CD4-positive, alpha-beta T cell treated with Interleukin-4 for 4 hours (primary cell): ENCODE results near the gene OR8B8.
"Not testable (repeated sequence)": the region's sequence is repeated elsewhere in the genome, so short reads cannot be mapped to it uniquely, and the experiment has no call there.

Source experiments
- DNase-seq: peaks from one replicate; pipeline ENCODE4 v3.0.0-alpha.2; 2020

The OR8B8 gene, protein sequence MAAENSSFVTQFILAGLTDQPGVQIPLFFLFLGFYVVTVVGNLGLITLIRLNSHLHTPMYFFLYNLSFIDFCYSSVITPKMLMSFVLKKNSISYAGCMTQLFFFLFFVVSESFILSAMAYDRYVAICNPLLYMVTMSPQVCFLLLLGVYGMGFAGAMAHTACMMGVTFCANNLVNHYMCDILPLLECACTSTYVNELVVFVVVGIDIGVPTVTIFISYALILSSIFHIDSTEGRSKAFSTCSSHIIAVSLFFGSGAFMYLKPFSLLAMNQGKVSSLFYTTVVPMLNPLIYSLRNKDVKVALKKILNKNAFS

DNA sequence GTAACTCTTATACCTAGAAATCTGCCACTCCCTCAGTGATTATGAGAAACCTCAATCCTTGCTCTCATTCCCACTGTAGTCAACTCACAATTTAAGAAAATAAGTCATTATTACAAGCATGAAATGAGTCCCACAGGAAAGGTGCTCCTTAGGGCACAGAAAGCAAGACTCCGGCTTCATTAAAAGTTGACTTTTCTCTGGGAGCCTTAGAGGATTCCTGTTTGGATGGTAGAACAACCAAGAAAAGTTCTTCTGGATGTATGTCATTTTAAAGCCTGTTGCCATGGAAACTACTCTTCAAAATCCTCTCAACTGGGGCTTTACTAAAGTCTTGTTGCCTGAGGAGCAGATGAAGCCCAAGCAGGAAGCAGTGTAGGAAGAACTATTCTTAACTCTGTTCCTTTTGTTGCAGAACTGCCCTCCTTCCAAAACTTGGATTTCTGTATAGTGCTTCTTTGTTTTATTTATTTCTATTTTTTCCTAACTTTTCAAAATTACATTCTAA is at the start of gene OR8B8:
OR8B8 (minus strand) TSS at position 51 of the 505 bp plus-strand sequence. CDS start 4,611 bp downstream, outside the sequence.
- DNase-seq: no peak

- no peak for DNase-seq
Measured at GRCh38 chr11:124493016-124493655, 47.6 kb upstream of the OR8B8 start.

DNA sequence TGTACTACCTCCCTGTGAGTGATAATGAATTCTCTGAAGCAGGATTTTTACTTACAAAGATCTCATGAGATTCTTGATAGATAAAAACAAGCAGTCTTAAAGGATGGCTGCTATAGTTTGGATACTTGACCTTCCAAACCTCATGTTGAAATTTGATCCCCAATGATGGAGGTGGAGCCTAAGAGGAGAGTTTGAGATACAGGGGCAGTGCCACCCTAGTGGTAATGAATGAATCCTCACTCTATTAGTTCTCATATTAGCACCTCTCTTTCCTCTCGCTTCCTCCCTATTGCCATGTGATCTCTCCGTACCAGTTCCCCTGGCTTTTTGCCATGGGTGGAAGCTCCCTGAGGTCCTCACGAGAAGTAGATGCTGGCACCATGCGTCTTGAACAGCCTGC is 37.9 kb upstream of the OR8B8 start:
- no peak for DNase-seq

- no peak for DNase-seq
Measured at GRCh38 chr11:124482362-124483147, 37.1 kb upstream of the OR8B8 start.

- DNase-seq: peak; percentile 2
Measured at GRCh38 chr11:124481365-124482323, 36.1 kb upstream of the OR8B8 start.

DNA sequence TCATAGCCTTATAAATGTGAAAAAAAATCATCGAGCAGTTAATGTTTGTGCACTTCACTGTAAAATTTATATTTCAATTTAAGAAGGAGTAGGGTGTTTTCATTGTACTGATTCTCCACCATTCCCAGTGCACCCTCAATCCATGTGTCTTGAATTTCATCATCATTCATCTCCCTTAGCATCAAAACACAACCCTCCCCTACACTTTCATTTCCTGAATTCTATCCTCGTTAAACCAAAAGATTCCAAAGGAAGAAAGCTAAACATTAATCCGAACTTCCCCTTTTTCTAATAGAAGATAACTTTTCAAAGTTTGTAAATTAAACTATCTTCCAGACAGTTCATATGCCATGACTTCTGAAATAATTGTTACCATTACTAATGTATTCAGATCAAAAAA is 34.1 kb upstream of the OR8B8 start:
- DNase-seq: no peak

DNA sequence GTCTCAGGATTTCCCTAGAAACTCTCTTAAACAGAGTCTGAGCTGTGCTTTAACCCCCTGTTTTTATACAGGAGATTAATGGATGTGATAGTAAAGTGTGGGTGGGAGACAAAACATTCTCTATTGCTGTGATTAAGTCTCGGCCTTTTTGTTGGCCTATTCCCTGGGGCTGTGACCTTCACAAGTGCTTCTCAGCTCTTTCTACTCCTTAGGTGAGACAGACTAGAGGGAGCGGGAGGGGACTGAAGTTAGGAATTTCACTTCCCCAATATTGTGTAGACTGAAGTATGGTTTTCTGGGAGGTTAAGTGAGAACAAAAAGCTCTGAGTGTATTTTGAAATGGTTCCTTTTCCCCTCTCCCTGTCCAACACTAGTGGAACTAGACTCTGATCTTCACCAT is 29.8 kb upstream of the OR8B8 start:
- no peak for DNase-seq

GRCh38 chr11:124474779-124475178 is 29.3 kb upstream of the OR8B8 start:
- DNase-seq: no peak

DNA sequence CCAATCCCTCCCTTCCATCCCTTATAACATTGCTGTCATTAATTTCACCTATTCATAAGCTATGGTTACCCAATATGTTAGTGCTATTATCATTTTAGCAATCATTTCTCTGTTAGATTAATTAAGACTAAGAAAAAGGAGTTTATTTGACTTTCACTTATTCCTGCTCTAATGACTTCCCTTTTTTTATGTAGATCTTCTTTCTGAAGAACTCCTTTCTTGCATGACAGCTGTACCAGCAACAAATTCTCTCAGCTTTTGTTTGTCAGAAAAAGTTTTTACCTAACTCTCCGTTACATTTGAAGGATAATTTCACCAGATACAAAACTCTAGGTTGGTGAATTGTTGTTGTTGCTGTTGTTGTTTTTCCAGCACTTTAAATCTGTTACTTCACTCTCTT is 28.6 kb upstream of the OR8B8 start:
- no peak for DNase-seq

DNA sequence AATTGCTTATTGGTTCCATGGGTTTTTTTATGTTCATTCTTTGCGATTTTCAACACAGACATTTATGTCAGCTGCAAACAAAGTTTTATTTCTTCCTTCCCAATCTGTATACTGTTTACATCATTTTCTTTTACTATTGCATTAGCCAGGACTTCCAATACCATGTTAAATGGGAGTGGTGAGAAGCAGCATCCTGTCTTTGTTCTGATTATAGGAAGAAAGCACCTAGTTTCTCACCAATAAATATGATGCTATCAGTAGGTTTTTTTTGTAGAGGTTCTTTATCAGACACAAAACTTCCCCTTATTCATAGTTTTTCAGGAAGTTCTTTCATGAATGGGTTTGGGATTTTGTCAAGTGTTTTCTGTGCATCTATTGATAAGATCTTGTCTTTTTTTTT is 28.0 kb upstream of the OR8B8 start:
- DNase-seq: no peak

DNA sequence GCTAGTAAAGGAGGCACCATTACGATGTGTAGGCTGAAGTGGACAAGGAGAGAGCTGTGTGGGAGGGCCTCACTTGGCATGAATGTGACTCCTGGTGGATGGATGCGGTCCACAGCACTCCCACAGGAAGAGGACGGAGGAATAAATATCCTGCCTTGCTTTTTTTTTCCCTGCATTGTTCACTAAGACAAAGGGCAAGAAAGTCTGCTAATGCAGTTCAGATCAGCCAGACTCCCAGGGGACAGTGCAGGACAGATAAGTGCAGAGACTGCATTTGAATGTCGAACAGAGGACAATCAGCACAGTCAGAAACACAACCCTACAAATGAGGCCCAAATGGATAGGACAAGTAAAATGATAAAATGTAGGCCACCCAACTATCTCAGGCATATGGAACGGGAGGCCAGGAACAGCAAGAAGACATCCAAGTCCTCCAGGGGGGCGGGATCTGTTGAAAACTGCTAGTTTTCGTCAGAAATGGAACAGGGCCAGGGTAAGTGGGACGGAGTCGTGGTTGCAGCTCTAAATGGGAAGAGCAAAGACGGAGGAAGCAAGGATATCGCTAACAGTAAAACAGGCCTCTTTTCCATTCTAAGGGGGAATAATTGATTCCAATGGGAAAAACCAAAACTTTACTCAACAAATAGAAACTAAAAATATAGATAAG is 25.2 kb upstream of the OR8B8 start:
- no peak for DNase-seq

DNA sequence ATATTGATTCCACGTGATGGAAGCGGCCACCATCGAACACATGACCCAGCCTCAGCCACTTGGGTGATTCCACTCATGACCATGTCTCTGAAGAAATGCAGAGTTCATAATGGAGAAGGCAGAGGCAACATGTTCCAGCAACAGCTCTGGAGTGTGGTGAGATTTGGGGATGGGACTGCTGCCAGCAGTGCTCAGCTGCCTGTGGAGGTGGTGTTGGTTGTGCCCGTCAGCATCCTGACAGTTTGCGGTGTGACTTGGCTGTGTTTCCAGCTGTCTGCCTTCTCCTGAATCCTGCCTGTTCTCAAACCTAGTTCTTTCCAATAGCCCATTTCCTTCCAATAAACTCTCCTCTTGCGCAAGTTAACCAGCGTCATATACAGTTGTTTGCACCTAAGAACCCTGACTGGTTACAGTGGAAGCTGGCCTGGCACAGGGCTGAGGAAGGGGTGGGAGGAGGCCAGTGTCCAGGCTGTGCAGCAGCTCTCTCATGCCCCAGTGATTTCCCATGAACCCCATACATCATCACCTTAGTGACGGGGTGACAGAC is 22.0 kb upstream of the OR8B8 start:
- no peak for DNase-seq

DNA sequence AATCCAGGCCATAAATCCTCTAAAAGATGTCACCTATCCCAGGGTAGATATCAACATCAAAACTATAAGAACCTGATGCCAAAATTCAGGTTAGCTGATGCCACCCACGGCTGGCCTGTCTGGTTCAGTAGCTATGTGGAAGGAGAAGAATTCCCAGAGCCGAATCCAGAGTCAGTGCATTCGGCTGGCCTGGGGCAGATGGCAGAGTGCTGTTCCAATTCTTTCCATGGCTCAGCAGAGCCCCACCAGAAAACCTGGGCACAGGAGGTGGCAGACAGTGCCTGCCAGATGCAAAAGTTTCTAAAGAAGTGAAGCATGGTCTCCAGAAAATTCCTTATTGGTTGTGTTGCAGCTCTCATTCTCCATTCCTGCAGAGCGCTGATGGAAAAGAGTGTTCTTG is 19.9 kb upstream of the OR8B8 start:
- DNase-seq: no peak

- no peak for DNase-seq
Measured at GRCh38 chr11:124463990-124464389, 18.5 kb upstream of the OR8B8 start.

- no peak for DNase-seq
Measured at GRCh38 chr11:124463324-124463723, 17.8 kb upstream of the OR8B8 start.

- no peak for DNase-seq
Measured at GRCh38 chr11:124460459-124460858, 15.0 kb upstream of the OR8B8 start.

DNA sequence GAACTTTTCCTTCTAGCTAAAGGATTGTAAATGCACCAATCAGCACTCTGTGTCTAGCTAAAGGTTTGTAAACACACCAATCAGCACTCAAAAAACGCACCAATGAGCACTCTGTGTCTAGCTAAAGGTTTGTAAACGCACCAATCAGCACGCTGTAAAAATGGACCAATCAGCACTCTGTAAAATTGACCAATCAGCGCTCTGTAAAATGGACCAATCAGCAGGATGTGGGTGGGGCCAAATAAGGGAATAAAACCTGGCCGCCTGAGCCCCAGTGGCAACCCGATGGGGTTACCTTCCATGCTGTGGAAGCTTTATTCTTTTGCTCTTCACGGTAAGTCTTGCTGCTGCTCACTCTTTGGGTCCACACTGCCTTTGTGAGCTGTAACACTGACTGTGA is 13.9 kb upstream of the OR8B8 start:
- not testable (repeated sequence) for DNase-seq

DNA sequence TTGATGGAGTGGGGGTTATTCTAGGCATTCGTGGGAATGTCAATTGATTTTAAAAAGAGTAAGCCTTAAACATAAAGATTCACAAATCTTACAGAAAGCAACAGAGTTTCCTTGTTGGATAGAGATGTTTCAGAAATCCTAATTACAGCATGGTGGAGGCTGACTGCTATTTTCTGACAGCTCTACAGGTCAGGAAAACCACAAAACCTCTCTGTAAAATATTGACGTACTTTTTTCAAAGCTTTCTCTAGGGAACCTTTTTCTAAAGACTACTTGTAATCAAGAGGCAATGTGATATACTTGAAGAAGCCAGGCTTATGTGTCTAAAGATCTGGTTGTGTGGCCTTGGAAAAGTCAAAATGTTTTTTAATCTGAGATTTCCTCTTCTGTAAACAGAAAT is 9.1 kb upstream of the OR8B8 start:
- no peak for DNase-seq

GRCh38 chr11:124446916-124447315 is 1.4 kb upstream of the OR8B8 start:
- DNase-seq: no peak

- DNase-seq: no peak
Measured at GRCh38 chr11:124442847-124443246, 2.6 kb downstream of the OR8B8 start.

DNA sequence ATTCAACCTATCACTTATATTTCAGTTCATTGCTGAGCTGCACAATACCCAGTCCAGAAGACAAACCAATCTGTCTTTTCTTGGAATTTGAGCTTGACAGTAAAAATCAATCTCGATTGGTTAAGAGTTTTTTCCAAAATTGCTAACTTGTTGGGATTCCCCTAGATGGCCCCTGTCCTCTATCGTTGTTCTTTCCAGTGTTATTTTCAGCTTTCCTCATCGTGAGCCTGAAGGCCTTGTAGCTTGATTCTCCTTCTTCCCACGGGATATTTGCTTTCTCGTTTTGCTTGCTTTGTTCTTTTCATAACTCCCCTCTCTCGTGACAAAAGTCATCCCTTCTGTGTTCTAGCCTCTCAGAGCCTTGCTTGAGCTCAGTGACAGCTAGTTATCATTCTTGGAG is 3.1 kb downstream of the OR8B8 start:
- no peak for DNase-seq

GRCh38 chr11:124441519-124441918 is 4.0 kb downstream of the OR8B8 start:
- DNase-seq: no peak
